ENCODE data around the gene BOD1. TPM values are rescaled to one million over a fixed set of nuclear protein-coding genes. Genes with fewer than 3 reads are reported as not detected.

BOD1 gene
- total and polyA plus RNA-seq, 4 donors, result 15.1 to 16.0 (median 15.6) TPM

DNA sequence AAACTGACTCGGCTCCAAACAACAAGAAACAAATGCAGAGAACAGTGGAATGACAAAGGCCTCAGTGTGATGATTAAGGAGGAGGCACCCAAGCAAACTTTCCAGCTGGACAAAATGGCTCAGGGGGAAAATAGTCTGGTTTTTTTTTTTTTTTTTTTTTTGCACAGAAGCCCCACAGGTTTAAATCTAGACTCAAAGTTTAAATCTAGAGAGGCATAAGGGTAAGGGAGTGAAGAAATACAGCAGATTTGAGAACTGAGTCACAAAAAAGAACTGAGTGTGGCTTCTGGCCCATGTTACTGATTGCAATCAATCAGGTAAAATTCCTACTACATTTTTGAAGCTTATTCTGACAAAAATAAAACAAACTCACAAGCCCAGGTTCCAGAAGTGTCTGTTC, 12.3 kb downstream of the BOD1 start:
- H3K27ac ChIP-seq (ENCODE audit: low read depth in 1 of 2, low read length in 2 of 2), result no peak overlapping the region
- WGBS, result 94% methylated on average over 1 of the region's 1 CpG
- no peaks in the 10 kb centered on the region for H3K27me3 ChIP-seq (ENCODE audit: control insufficient read depth in 4 of 4, insufficient read depth in 4 of 4, low read length in 3 of 4)
- no peak overlapping the region for H3K4me3 ChIP-seq (ENCODE audit: low read depth in 1 of 3, low read length in 3 of 3)
- H3K9ac ChIP-seq (ENCODE audit: low read depth in 1 of 2, low read length in 2 of 2), result no peak overlapping the region
- no peaks in the 10 kb centered on the region for H3K9me3 ChIP-seq (ENCODE audit: control insufficient read depth in 4 of 4, low read length in 3 of 4)
- H3K4me1 ChIP-seq (ENCODE audit: control insufficient read depth in 4 of 4, insufficient read depth in 4 of 4, low read length in 3 of 4), result no peaks in the 10 kb centered on the region
- H3K36me3 ChIP-seq (ENCODE audit: control insufficient read depth in 4 of 4, insufficient read depth in 3 of 4, low read depth in 1 of 4, low read length in 3 of 4), result peaks cover 3 to 45% (median 33%) of the 10 kb centered on the region in 4 donors
- TF ChIP-seq RXRA (IDR thresholded peaks at IDR 0.05), result no peak
- no peak for TF ChIP-seq HNF4G (IDR thresholded peaks at IDR 0.05)
- no peak for TF ChIP-seq EGR1 (IDR thresholded peaks at IDR 0.05; ENCODE audit: low read depth in 2 of 2)
- TF ChIP-seq, protein P1, sequence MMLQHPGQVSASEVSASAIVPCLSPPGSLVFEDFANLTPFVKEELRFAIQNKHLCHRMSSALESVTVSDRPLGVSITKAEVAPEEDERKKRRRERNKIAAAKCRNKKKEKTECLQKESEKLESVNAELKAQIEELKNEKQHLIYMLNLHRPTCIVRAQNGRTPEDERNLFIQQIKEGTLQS (IDR thresholded peaks at IDR 0.05), result no peak
- TF ChIP-seq HNF4A (conservative IDR thresholded peaks at IDR 0.05), result no peak
- TF ChIP-seq GABPA (IDR thresholded peaks at IDR 0.05 in 1 of 2, conservative IDR thresholded peaks at IDR 0.05 in 1 of 2), result no peak
- TF ChIP-seq, protein P2, sequence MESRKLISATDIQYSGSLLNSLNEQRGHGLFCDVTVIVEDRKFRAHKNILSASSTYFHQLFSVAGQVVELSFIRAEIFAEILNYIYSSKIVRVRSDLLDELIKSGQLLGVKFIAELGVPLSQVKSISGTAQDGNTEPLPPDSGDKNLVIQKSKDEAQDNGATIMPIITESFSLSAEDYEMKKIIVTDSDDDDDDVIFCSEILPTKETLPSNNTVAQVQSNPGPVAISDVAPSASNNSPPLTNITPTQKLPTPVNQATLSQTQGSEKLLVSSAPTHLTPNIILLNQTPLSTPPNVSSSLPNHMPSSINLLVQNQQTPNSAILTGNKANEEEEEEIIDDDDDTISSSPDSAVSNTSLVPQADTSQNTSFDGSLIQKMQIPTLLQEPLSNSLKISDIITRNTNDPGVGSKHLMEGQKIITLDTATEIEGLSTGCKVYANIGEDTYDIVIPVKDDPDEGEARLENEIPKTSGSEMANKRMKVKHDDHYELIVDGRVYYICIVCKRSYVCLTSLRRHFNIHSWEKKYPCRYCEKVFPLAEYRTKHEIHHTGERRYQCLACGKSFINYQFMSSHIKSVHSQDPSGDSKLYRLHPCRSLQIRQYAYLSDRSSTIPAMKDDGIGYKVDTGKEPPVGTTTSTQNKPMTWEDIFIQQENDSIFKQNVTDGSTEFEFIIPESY (IDR thresholded peaks at IDR 0.05), result no peak
- no peak for TF ChIP-seq FOXA1 (IDR thresholded peaks at IDR 0.05)
- TF ChIP-seq FOXA2 (IDR thresholded peaks at IDR 0.05), result no peak
- TF ChIP-seq JUND (IDR thresholded peaks at IDR 0.05), result no peak
- no peak for DNase-seq (ENCODE audit: low spot score)

DNA sequence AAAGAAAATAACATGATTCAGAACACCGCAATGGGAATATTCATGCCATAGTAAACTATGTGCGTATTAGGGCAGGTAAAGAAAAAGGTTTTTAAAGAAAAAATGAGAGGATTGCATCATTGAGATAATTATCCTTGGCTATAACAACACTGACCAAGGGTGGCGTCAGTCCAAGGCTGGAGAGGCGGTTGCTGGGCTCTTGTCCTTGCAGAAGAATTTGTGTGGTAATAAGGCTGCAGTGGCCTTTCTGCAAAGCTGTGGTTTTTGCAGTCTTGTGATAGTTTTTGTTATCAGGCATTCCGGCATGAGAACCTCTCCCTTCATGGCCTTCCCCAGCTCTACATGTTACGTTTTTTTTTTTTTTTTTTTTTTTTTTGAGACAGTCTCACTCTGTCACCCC, 14.0 kb downstream of the BOD1 start:
- no peaks in the 10 kb centered on the region for H3K4me1 ChIP-seq (ENCODE audit: control insufficient read depth in 4 of 4, insufficient read depth in 4 of 4, low read length in 3 of 4)
- no peaks in the 10 kb centered on the region for H3K27me3 ChIP-seq (ENCODE audit: control insufficient read depth in 4 of 4, insufficient read depth in 4 of 4, low read length in 3 of 4)
- H3K4me3 ChIP-seq (ENCODE audit: low read depth in 1 of 3, low read length in 3 of 3), result no peak overlapping the region
- 74% methylated on average over 6 of the region's 6 CpGs for WGBS
- H3K27ac ChIP-seq (ENCODE audit: low read depth in 1 of 2, low read length in 2 of 2), result no peak overlapping the region
- TF ChIP-seq FOXA2 (IDR thresholded peaks at IDR 0.05) (no peak), RXRA (IDR thresholded peaks at IDR 0.05) (no peak), HNF4A (conservative IDR thresholded peaks at IDR 0.05) (no peak), TAF1 (conservative IDR thresholded peaks at IDR 0.05) (no peak), GABPA (IDR thresholded peaks at IDR 0.05 in 1 of 2, conservative IDR thresholded peaks at IDR 0.05 in 1 of 2) (no peak), FOXA1 (IDR thresholded peaks at IDR 0.05) (no peak), HNF4G (IDR thresholded peaks at IDR 0.05) (no peak), NR2F2 (IDR thresholded peaks at IDR 0.05) (no peak), YY1 (IDR thresholded peaks at IDR 0.05) (no peak), RAD21 (IDR thresholded peaks at IDR 0.05) (no peak), JUND (IDR thresholded peaks at IDR 0.05) (no peak), EGR1 (IDR thresholded peaks at IDR 0.05; ENCODE audit: low read depth in 2 of 2) (no peak), SP1 (IDR thresholded peaks at IDR 0.05) (no peak)
- TF ChIP-seq, protein P3, sequence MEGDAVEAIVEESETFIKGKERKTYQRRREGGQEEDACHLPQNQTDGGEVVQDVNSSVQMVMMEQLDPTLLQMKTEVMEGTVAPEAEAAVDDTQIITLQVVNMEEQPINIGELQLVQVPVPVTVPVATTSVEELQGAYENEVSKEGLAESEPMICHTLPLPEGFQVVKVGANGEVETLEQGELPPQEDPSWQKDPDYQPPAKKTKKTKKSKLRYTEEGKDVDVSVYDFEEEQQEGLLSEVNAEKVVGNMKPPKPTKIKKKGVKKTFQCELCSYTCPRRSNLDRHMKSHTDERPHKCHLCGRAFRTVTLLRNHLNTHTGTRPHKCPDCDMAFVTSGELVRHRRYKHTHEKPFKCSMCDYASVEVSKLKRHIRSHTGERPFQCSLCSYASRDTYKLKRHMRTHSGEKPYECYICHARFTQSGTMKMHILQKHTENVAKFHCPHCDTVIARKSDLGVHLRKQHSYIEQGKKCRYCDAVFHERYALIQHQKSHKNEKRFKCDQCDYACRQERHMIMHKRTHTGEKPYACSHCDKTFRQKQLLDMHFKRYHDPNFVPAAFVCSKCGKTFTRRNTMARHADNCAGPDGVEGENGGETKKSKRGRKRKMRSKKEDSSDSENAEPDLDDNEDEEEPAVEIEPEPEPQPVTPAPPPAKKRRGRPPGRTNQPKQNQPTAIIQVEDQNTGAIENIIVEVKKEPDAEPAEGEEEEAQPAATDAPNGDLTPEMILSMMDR (IDR thresholded peaks at IDR 0.05; ENCODE audit: low read depth, low read length, missing input control), result no peak
- TF ChIP-seq, protein P4, sequence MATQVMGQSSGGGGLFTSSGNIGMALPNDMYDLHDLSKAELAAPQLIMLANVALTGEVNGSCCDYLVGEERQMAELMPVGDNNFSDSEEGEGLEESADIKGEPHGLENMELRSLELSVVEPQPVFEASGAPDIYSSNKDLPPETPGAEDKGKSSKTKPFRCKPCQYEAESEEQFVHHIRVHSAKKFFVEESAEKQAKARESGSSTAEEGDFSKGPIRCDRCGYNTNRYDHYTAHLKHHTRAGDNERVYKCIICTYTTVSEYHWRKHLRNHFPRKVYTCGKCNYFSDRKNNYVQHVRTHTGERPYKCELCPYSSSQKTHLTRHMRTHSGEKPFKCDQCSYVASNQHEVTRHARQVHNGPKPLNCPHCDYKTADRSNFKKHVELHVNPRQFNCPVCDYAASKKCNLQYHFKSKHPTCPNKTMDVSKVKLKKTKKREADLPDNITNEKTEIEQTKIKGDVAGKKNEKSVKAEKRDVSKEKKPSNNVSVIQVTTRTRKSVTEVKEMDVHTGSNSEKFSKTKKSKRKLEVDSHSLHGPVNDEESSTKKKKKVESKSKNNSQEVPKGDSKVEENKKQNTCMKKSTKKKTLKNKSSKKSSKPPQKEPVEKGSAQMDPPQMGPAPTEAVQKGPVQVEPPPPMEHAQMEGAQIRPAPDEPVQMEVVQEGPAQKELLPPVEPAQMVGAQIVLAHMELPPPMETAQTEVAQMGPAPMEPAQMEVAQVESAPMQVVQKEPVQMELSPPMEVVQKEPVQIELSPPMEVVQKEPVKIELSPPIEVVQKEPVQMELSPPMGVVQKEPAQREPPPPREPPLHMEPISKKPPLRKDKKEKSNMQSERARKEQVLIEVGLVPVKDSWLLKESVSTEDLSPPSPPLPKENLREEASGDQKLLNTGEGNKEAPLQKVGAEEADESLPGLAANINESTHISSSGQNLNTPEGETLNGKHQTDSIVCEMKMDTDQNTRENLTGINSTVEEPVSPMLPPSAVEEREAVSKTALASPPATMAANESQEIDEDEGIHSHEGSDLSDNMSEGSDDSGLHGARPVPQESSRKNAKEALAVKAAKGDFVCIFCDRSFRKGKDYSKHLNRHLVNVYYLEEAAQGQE (IDR thresholded peaks at IDR 0.05), result no peak
- TF ChIP-seq, protein P5, sequence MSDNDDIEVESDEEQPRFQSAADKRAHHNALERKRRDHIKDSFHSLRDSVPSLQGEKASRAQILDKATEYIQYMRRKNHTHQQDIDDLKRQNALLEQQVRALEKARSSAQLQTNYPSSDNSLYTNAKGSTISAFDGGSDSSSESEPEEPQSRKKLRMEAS (IDR thresholded peaks at IDR 0.05), result no peak
- TF ChIP-seq, protein P2 (IDR thresholded peaks at IDR 0.05), result no peak
- TF ChIP-seq, protein P1 (IDR thresholded peaks at IDR 0.05), result no peak
- H3K9ac ChIP-seq (ENCODE audit: low read depth in 1 of 2, low read length in 2 of 2), result no peak overlapping the region
- no peak for DNase-seq (ENCODE audit: low spot score)
- peaks cover 3 to 27% (median 17%) of the 10 kb centered on the region in 4 donors for H3K36me3 ChIP-seq (ENCODE audit: control insufficient read depth in 4 of 4, insufficient read depth in 3 of 4, low read depth in 1 of 4, low read length in 3 of 4)
- no peaks in the 10 kb centered on the region for H3K9me3 ChIP-seq (ENCODE audit: control insufficient read depth in 4 of 4, low read length in 3 of 4)

Data from liver (tissue), 9 donors.